SK-N-SH treated with all-trans-retinoic acid at 6 μM for 48 hours (cell line): Measurements from ENCODE around the gene ZFAND3.

Source experiments
- ATAC-seq: fragments of 200-7000 bp; cut with Tn5 transposase; 3 replicates; pipeline ENCODE4 v1.9.1; 2020; ENCODE audit warnings: mild to moderate bottlenecking, moderate library complexity
- ARNTL ChIP-seq: fragments of 450-650 bp; formaldehyde crosslinking; IDR thresholded peaks from 2 replicates; pipeline ENCODE4 v1.5.0; 2020; ENCODE audit warnings: low read depth, mild to moderate bottlenecking, moderate library complexity, borderline replicate concordance
- BACH2 ChIP-seq: fragments of 250-450 bp; sonication (Bioruptor Pico); IDR thresholded peaks from 2 replicates; pipeline ENCODE4 v1.9.0; 2021; ENCODE audit warnings: mild to moderate bottlenecking, borderline replicate concordance
- CREB5 ChIP-seq: fragments of 250-450 bp; sonication (Bioruptor Pico); IDR thresholded peaks from 2 replicates; pipeline ENCODE4 v1.5.1; 2020; ENCODE audit warnings: low read depth, mild to moderate bottlenecking, moderate library complexity
- CSDC2 ChIP-seq: fragments of 250-450 bp; sonication (Bioruptor Pico); IDR thresholded peaks from 2 replicates; pipeline ENCODE4 v1.5.0; 2020; ENCODE audit warnings: mild to moderate bottlenecking, moderate library complexity
- CSRNP3 ChIP-seq: fragments of 250-450 bp; sonication (Bioruptor Pico); IDR thresholded peaks from 2 replicates; pipeline ENCODE4 v1.5.1; 2021; ENCODE audit warnings: mild to moderate bottlenecking, moderate library complexity
- ESRRG ChIP-seq: fragments of 250-450 bp; sonication (Bioruptor Pico); IDR thresholded peaks from 2 replicates; pipeline ENCODE4 v1.6.1; 2021; ENCODE audit warnings: mild to moderate bottlenecking
- GLIS3 ChIP-seq: fragments of 250-450 bp; sonication (Bioruptor Pico); IDR thresholded peaks from 2 replicates; pipeline ENCODE4 v1.5.0; 2020; ENCODE audit warnings: mild to moderate bottlenecking, moderate library complexity
- ISL1 ChIP-seq: fragments of 250-450 bp; sonication (Bioruptor Pico); IDR thresholded peaks from 2 replicates; pipeline ENCODE4 v2.1.2; 2022; ENCODE audit warnings: mild to moderate bottlenecking, moderate library complexity
- OSR1 ChIP-seq: fragments of 250-450 bp; sonication (Bioruptor Pico); IDR thresholded peaks from 2 replicates; pipeline ENCODE4 v1.8.0; 2022; ENCODE audit warnings: moderate library complexity, mild to moderate bottlenecking, inconsistent platforms
- PATZ1 ChIP-seq: fragments of 250-450 bp; sonication (Bioruptor Pico); IDR thresholded peaks from 2 replicates; pipeline ENCODE4 v1.8.0; 2020; ENCODE audit warnings: mild to moderate bottlenecking, moderate library complexity, borderline replicate concordance
- POU6F1 ChIP-seq: fragments of 250-450 bp; sonication (Bioruptor Pico); IDR thresholded peaks from 2 replicates; pipeline ENCODE4 v1.8.0; 2021; ENCODE audit warnings: low read depth, mild to moderate bottlenecking, moderate library complexity, borderline replicate concordance
- PPARA ChIP-seq: fragments of 250-450 bp; sonication (Bioruptor Pico); IDR thresholded peaks from 2 replicates; pipeline ENCODE4 v1.5.0; 2020; ENCODE audit warnings: mild to moderate bottlenecking, borderline replicate concordance
- RARB ChIP-seq: fragments of 250-450 bp; sonication (Bioruptor Pico); IDR thresholded peaks from 2 replicates; pipeline ENCODE4 v1.8.0; 2021; ENCODE audit warnings: mild to moderate bottlenecking, moderate library complexity
- SNAI2 ChIP-seq: fragments of 250-450 bp; sonication (Bioruptor Pico); IDR thresholded peaks from 2 replicates; pipeline ENCODE4 v1.5.0; 2020; ENCODE audit warnings: mild to moderate bottlenecking, moderate library complexity
- TCF4 ChIP-seq: fragments of 250-450 bp; sonication (Bioruptor Pico); IDR thresholded peaks from 2 replicates; pipeline ENCODE4 v1.8.0; 2021; ENCODE audit warnings: mild to moderate bottlenecking, moderate library complexity, borderline replicate concordance
- TOX ChIP-seq: fragments of 250-450 bp; sonication (Bioruptor Pico); IDR thresholded peaks from 2 replicates; pipeline ENCODE4 v1.8.0; 2021; ENCODE audit warnings: mild to moderate bottlenecking, moderate library complexity, borderline replicate concordance
- ZC3H10 ChIP-seq: fragments of 250-450 bp; sonication (Bioruptor Pico); IDR thresholded peaks from 2 replicates; pipeline ENCODE4 v1.5.1; 2021; ENCODE audit warnings: mild to moderate bottlenecking, moderate library complexity
- ZFP3 ChIP-seq: fragments of 250-450 bp; sonication (Bioruptor Pico); IDR thresholded peaks from 2 replicates; pipeline ENCODE4 v1.5.0; 2020; ENCODE audit warnings: mild to moderate bottlenecking, moderate library complexity
- ZFP30 ChIP-seq: fragments of 450-650 bp; formaldehyde crosslinking; IDR thresholded peaks from 2 replicates; pipeline ENCODE4 v1.5.0; 2022; ENCODE audit warnings: mild to moderate bottlenecking, moderate library complexity
- ZNF565 ChIP-seq: fragments of 450-650 bp; formaldehyde crosslinking; conservative IDR thresholded peaks from 2 replicates; pipeline ENCODE4 v1.5.0; 2020; ENCODE audit warnings: low read depth, mild to moderate bottlenecking, moderate library complexity
- ZNF70 ChIP-seq: fragments of 450-650 bp; formaldehyde crosslinking; IDR thresholded peaks from 2 replicates; pipeline ENCODE4 v1.5.0; 2020; ENCODE audit warnings: mild to moderate bottlenecking, moderate library complexity
- ZNF8 ChIP-seq: fragments of 450-650 bp; formaldehyde crosslinking; IDR thresholded peaks from 2 replicates; pipeline ENCODE4 v1.5.0; 2020; ENCODE audit warnings: mild to moderate bottlenecking, moderate library complexity

Gene ZFAND3

GRCh38 chr6:37972994-37973757 is 153.6 kb downstream of the ZFAND3 start:
- no peak for ATAC-seq
- TF ChIP-seq RARB (no peak), ESRRG (CRISPR knock-in tag) (no peak), SNAI2 (no peak), OSR1 (no peak), ZFP3 (no peak), TOX (CRISPR knock-in tag) (no peak), ARNTL (CRISPR knock-in tag) (no peak), ZNF70 (CRISPR knock-in tag) (no peak)

- TF ChIP-seq CSRNP3 (CRISPR knock-in tag) = no peak
- no peak for TF ChIP-seq RARB
- no peak for TF ChIP-seq ESRRG (CRISPR knock-in tag)
- TF ChIP-seq OSR1 = no peak
- no peak for ATAC-seq
These were observed 154.9 kb downstream of the ZFAND3 start for GRCh38 chr6:37974381-37974780.

- TF ChIP-seq CREB5 (no peak), PPARA (CRISPR knock-in tag) (no peak), ZNF8 (CRISPR knock-in tag) (no peak), TOX (CRISPR knock-in tag) (no peak), ARNTL (CRISPR knock-in tag) (no peak), ESRRG (CRISPR knock-in tag) (no peak), ZNF70 (CRISPR knock-in tag) (no peak), CSRNP3 (CRISPR knock-in tag) (no peak), ZNF565 (no peak), GLIS3 (CRISPR knock-in tag) (no peak), PATZ1 (CRISPR knock-in tag) (no peak), BACH2 (CRISPR knock-in tag) (no peak), ZFP30 (CRISPR knock-in tag) (no peak), OSR1 (no peak), RARB (no peak), CSDC2 (no peak), ISL1 (CRISPR knock-in tag) (no peak), ZC3H10 (CRISPR knock-in tag) (no peak), TCF4 (CRISPR knock-in tag) (no peak)
- no peak for ATAC-seq
These were observed 155.4 kb downstream of the ZFAND3 start for GRCh38 chr6:37974943-37975342.

GRCh38 chr6:37977715-37978114 is 158.2 kb downstream of the ZFAND3 start:
- no peak for ATAC-seq
- TF ChIP-seq ARNTL (CRISPR knock-in tag) (no peak), ISL1 (CRISPR knock-in tag) (no peak), POU6F1 (no peak)
